Measurements from ENCODE around the gene EIF4A2. TPM values are rescaled to one million over a fixed set of nuclear protein-coding genes. Genes with fewer than 3 reads are reported as not detected.

Gene EIF4A2
- total and polyA plus RNA-seq, 9 of the 15 experiments (the other 6 are each of a cell fraction or from before 2014, with no cell fraction given) = 307 to 754 (median 435) TPM

DNA sequence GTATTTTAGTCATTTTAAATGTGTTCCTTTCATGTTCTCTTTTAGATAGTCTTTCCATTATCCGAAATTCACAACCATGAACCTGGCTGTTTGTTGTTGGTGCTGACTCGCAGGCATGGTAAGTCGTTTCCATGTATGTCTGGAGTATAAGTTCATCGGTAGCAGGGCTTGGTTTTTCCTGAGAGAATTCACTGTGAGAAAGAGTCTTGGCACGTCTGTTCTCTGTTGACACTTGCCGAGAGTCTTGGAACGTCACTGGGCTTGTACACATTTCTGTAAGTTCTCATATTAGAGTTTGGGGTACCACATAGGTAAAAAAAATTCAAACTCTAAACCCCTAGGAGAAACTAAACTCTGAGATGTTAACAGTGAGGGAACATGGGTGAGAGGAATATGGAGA, 29.4 kb upstream of the EIF4A2 start:
- WGBS (ENCODE audit: insufficient coverage, low coverage, missing lambda C conversion rate) = 42% methylated on average over 7 of the region's 7 CpGs
- TF ChIP-seq ESRRB (CRISPR knock-in tag; IDR thresholded peaks at IDR 0.05; ENCODE audit: borderline replicate concordance) (no peak), SMAD3 (CRISPR knock-in tag; conservative IDR thresholded peaks at IDR 0.05) (no peak), TGIF2 (CRISPR knock-in tag; IDR thresholded peaks at IDR 0.05) (no peak), IRF9 (tag; IDR thresholded peaks at IDR 0.05) (no peak), PHTF2 (CRISPR knock-in tag; IDR thresholded peaks at IDR 0.05) (no peak), DIDO1 (tag; IDR thresholded peaks at IDR 0.05; ENCODE audit: low read depth) (no peak), POLR2AphosphoS5 (IDR thresholded peaks at IDR 0.05; ENCODE audit: control insufficient read depth, insufficient read depth, low read depth, low read length) (no peak), NR3C1 (CRISPR knock-in tag; IDR thresholded peaks at IDR 0.05) (no peak), BRCA1 (IDR thresholded peaks at IDR 0.05) (no peak), BRCA1 (CRISPR knock-in tag; IDR thresholded peaks at IDR 0.05) (no peak), POLR2A (conservative IDR thresholded peaks at IDR 0.05) (no peak)
- TF ChIP-seq, protein P1, sequence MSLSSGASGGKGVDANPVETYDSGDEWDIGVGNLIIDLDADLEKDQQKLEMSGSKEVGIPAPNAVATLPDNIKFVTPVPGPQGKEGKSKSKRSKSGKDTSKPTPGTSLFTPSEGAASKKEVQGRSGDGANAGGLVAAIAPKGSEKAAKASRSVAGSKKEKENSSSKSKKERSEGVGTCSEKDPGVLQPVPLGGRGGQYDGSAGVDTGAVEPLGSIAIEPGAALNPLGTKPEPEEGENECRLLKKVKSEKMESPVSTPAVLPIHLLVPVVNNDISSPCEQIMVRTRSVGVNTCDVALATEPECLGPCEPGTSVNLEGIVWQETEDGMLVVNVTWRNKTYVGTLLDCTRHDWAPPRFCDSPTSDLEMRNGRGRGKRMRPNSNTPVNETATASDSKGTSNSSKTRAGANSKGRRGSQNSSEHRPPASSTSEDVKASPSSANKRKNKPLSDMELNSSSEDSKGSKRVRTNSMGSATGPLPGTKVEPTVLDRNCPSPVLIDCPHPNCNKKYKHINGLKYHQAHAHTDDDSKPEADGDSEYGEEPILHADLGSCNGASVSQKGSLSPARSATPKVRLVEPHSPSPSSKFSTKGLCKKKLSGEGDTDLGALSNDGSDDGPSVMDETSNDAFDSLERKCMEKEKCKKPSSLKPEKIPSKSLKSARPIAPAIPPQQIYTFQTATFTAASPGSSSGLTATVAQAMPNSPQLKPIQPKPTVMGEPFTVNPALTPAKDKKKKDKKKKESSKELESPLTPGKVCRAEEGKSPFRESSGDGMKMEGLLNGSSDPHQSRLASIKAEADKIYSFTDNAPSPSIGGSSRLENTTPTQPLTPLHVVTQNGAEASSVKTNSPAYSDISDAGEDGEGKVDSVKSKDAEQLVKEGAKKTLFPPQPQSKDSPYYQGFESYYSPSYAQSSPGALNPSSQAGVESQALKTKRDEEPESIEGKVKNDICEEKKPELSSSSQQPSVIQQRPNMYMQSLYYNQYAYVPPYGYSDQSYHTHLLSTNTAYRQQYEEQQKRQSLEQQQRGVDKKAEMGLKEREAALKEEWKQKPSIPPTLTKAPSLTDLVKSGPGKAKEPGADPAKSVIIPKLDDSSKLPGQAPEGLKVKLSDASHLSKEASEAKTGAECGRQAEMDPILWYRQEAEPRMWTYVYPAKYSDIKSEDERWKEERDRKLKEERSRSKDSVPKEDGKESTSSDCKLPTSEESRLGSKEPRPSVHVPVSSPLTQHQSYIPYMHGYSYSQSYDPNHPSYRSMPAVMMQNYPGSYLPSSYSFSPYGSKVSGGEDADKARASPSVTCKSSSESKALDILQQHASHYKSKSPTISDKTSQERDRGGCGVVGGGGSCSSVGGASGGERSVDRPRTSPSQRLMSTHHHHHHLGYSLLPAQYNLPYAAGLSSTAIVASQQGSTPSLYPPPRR (CRISPR knock-in tag; IDR thresholded peaks at IDR 0.05; ENCODE audit: borderline replicate concordance) = no peak
- TF ChIP-seq, protein P2, sequence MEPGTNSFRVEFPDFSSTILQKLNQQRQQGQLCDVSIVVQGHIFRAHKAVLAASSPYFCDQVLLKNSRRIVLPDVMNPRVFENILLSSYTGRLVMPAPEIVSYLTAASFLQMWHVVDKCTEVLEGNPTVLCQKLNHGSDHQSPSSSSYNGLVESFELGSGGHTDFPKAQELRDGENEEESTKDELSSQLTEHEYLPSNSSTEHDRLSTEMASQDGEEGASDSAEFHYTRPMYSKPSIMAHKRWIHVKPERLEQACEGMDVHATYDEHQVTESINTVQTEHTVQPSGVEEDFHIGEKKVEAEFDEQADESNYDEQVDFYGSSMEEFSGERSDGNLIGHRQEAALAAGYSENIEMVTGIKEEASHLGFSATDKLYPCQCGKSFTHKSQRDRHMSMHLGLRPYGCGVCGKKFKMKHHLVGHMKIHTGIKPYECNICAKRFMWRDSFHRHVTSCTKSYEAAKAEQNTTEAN (CRISPR knock-in tag; IDR thresholded peaks at IDR 0.05) = no peak
- Histone ChIP-seq H3K27ac (ENCODE audit: extremely low read depth, low read depth, low read length) (no peak overlapping the region), H3K36me3 (ENCODE audit: control insufficient read depth, insufficient read depth, low read length) (no peaks in the 10 kb centered on the region), H3K9ac (ENCODE audit: insufficient read depth in 1 of 2, low read depth in 2 of 2, low read length in 2 of 2) (no peak overlapping the region), H3K9me1 (ENCODE audit: control insufficient read depth, insufficient read depth, low read length) (no peaks in the 10 kb centered on the region), H3K4me2 (ENCODE audit: insufficient read depth, low read length) (no peak overlapping the region), H4K20me1 (replicated peaks; ENCODE audit: control insufficient read depth, insufficient read depth, low read length) (no peaks in the 10 kb centered on the region), H3K4me1 (replicated peaks in 1 of 2; ENCODE audit: control insufficient read depth in 2 of 2, insufficient read depth in 2 of 2, low read length in 2 of 2) (peaks cover 0 to 5% of the 10 kb centered on the region in 2 experiments; a peak in 2 of 5 replicates), H3K27me3 (ENCODE audit: control insufficient read depth in 2 of 2, insufficient read depth in 2 of 2, low read length in 2 of 2) (no peaks in the 10 kb centered on the region), H2AFZ (ENCODE audit: low read depth, low read length) (no peak overlapping the region), H3K79me2 (ENCODE audit: control insufficient read depth, insufficient read depth, low read length) (no peaks in the 10 kb centered on the region), H3K9me3 (replicated peaks; ENCODE audit: control insufficient read depth, insufficient read depth, low read depth, low read length) (no peaks in the 10 kb centered on the region), H3K4me3 (no peak overlapping the region)
- FAIRE-seq (no peak), DNase-seq (ENCODE audit: extremely low read depth in 1 of 4, low spot score in 3 of 4) (no peak), ATAC-seq (no peak)
- ChIA-PET CTCF (ENCODE audit: low intra/inter-chr PET ratio) (interaction anchor here (1.4 kb wide), 1 partner anchor 139 kb away, joined by 6 read pairs; no protein-coding TSS in a partner anchor), POLR2A (interaction anchor here (1.3 kb wide), 1 partner anchor 29 kb away, joined by 5 read pairs; the partner anchor contains the start of gene EIF4A2)
- BruUV-seq (replicated peaks) = no TSS peak
- in situ Hi-C loops (cut with MboI) = loop anchor here (10.0 kb wide), 1 partner anchor 139 kb away; the partner anchor contains the start of gene AHSG
- intact Hi-C loops (cut with micrococcal nuclease) = loop anchor here (5.0 kb wide), 2 partner anchors 57 to 772 kb away; no protein-coding TSS in a partner anchor

All from K562 (cell line).